Measurements from ENCODE around the gene CDK9. TPM values are rescaled to one million over a fixed set of nuclear protein-coding genes. Genes with fewer than 3 reads are reported as not detected.
A peak's percentile ranks its signal among the peaks of the same experiment; 100 is the strongest.
"Not testable (repeated sequence)": the region's sequence is repeated elsewhere in the genome, so short reads cannot be mapped to it uniquely, and the experiment has no call there.

Gene CDK9
- total and polyA plus RNA-seq, 10 donors: 49.2 to 149 (median 97.4) TPM

- Histone ChIP-seq H3K4me3 (peak overlapping the region in 5 of 8 donors; percentile 1 to 56 (median 30)), H3K27ac (peak overlapping the region in 6 of 8 donors; percentile 26 to 82 (median 78))
- WGBS, 5 donors: 62 to 88% (median 72%) methylated on average over 44 to 86 of the region's 86 CpGs
These were observed 31.5 kb upstream of the CDK9 start for GRCh38 chr9:127754099-127755060.

GRCh38 chr9:127755061-127756060 lies 30.5 kb upstream of the CDK9 start:
- H3K27me3 ChIP-seq (replicated peaks in 1 of 7): no peaks in the 10 kb centered on the region
- intact Hi-C loops (cut with DNase I; ENCODE audit: low total_unique reads): no loop called here
- H3K4me3 ChIP-seq: peak overlapping the region in 4 of 8 donors; percentile 12 to 56 (median 35)
- TF ChIP-seq POLR2A (IDR thresholded peaks at IDR 0.05) (no peak), POLR2AphosphoS5 (IDR thresholded peaks at IDR 0.05) (peak in 2 of 3 donors; percentile 38 to 44), CTCF (IDR thresholded peaks at IDR 0.05 in 8 of 11, conservative IDR thresholded peaks at IDR 0.05 in 3 of 11) (no peak)
- peaks cover 2 to 100% (median 49%) of the 10 kb centered on the region in 6 donors for H3K36me3 ChIP-seq
- H3K4me1 ChIP-seq: peaks cover 7 to 97% (median 44%) of the 10 kb centered on the region in 6 donors
- DNase-seq: no peak
- peak overlapping the region; percentile 9 to 82 (median 76) for H3K27ac ChIP-seq
- 71 to 88% (median 76%) methylated on average over 39 to 61 of the region's 61 CpGs for WGBS, 5 donors
- H3K9me3 ChIP-seq: no peaks in the 10 kb centered on the region

More at GRCh38 chr9:127754099-127755060, 31.5 kb upstream of the CDK9 start:
- Histone ChIP-seq H3K9me3 (no peaks in the 10 kb centered on the region), H3K27me3 (replicated peaks in 1 of 7) (no peaks in the 10 kb centered on the region), H3K4me1 (peaks cover 4 to 97% (median 43%) of the 10 kb centered on the region in 6 donors), H3K36me3 (peaks cover 2 to 100% (median 51%) of the 10 kb centered on the region in 6 donors)
- intact Hi-C loops (cut with DNase I; ENCODE audit: low total_unique reads): no loop called here
- DNase-seq: no peak
- TF ChIP-seq POLR2AphosphoS5 (IDR thresholded peaks at IDR 0.05) (peak in 2 of 3 donors; percentile 51 to 75), POLR2A (IDR thresholded peaks at IDR 0.05) (no peak)

- Histone ChIP-seq H3K36me3 (peaks cover 2 to 100% (median 49%) of the 10 kb centered on the region in 6 donors), H3K4me1 (peaks cover 7 to 98% (median 52%) of the 10 kb centered on the region in 6 donors), H3K9me3 (no peaks in the 10 kb centered on the region), H3K27ac (peak overlapping the region in 5 of 8 donors; percentile 74 to 82 (median 79)), H3K27me3 (replicated peaks in 1 of 7) (no peaks in the 10 kb centered on the region), H3K4me3 (no peak overlapping the region)
- no peak for TF ChIP-seq POLR2A (IDR thresholded peaks at IDR 0.05)
- no peak for TF ChIP-seq POLR2AphosphoS5 (IDR thresholded peaks at IDR 0.05)
- TF ChIP-seq CTCF (IDR thresholded peaks at IDR 0.05 in 8 of 11, conservative IDR thresholded peaks at IDR 0.05 in 3 of 11): no peak
- 83 to 100% (median 93%) methylated on average over 3 of the region's 3 CpGs for WGBS, 5 donors
- intact Hi-C loops (cut with DNase I; ENCODE audit: low total_unique reads): no loop called here
- DNase-seq: no peak
These were observed 29.6 kb upstream of the CDK9 start for GRCh38 chr9:127756233-127756632.

GRCh38 chr9:127756776-127757175 lies 29.1 kb upstream of the CDK9 start:
- H3K27me3 ChIP-seq (replicated peaks in 1 of 7); H3K4me3 ChIP-seq; intact Hi-C loops (cut with DNase I; ENCODE audit: low total_unique reads); DNase-seq; H3K9me3 ChIP-seq: not testable (repeated sequence)
- peaks cover 7 to 98% (median 56%) of the 10 kb centered on the region in 6 donors for H3K4me1 ChIP-seq
- H3K27ac ChIP-seq: peak overlapping the region in 2 of 8 donors; percentile 78 to 79
- peaks cover 2 to 100% (median 50%) of the 10 kb centered on the region in 6 donors for H3K36me3 ChIP-seq
- 85 to 90% (median 89%) methylated on average over 11 of the region's 11 CpGs for WGBS, 5 donors

All from spleen (tissue), 11 donors.